ENCODE results near the gene IKZF1. TPM values are rescaled to one million over a fixed set of nuclear protein-coding genes. Genes with fewer than 3 reads are reported as not detected.

Gene IKZF1
- polyA plus RNA-seq, 2 of the 4 experiments (the other 2 are of a cell fraction): not detected

GRCh38 chr7:50265968-50266634 lies 38.4 kb upstream of the IKZF1 start:
- DNase-seq (ENCODE audit: low read depth in 1 of 2, low spot score in 1 of 2) (no peak), ATAC-seq (no peak), FAIRE-seq (no peak)
- H3K27ac ChIP-seq: no peak overlapping the region
- ChIA-PET POLR2A (no interaction called here), CTCF (interaction anchor here (0.7 kb wide), 1 partner anchor 148 kb away, joined by 4 read pairs; no protein-coding TSS in a partner anchor)
- TF ChIP-seq MAX (IDR thresholded peaks at IDR 0.05) (no peak), JUN (IDR thresholded peaks at IDR 0.05) (no peak), ZSCAN20 (CRISPR knock-in tag; IDR thresholded peaks at IDR 0.05) (no peak), NPAS2 (CRISPR knock-in tag; IDR thresholded peaks at IDR 0.05; ENCODE audit: borderline replicate concordance) (no peak), HEYL (CRISPR knock-in tag; IDR thresholded peaks at IDR 0.05) (no peak), PBX3 (IDR thresholded peaks at IDR 0.05) (no peak), SREBF2 (IDR thresholded peaks at IDR 0.05) (no peak), RCOR1 (IDR thresholded peaks at IDR 0.05; ENCODE audit: low read depth, low read length) (no peak), TP53 (CRISPR knock-in tag; IDR thresholded peaks at IDR 0.05) (no peak), PHF8 (IDR thresholded peaks at IDR 0.05; ENCODE audit: borderline replicate concordance, low read depth) (no peak), CBX2 (IDR thresholded peaks at IDR 0.05; ENCODE audit: borderline replicate concordance, low read depth) (no peak)
- no peak overlapping the region for H3K4me2 ChIP-seq
- H3K9me3 ChIP-seq: no peaks in the 10 kb centered on the region
- H3K4me1 ChIP-seq: no peaks in the 10 kb centered on the region
- whole genome bisulfite sequencing (ENCODE audit: missing lambda C conversion rate): 32% methylated on average over 6 of the region's 6 CpGs
- no peak overlapping the region for H3K4me3 ChIP-seq

GRCh38 chr7:50266635-50267386 lies 37.7 kb upstream of the IKZF1 start:
- H3K4me3 ChIP-seq: no peak overlapping the region
- H3K4me2 ChIP-seq: no peak overlapping the region
- POLR2A ChIA-PET: no interaction called here
- ATAC-seq: no peak
- H3K9me3 ChIP-seq: no peaks in the 10 kb centered on the region
- H3K4me1 ChIP-seq: no peaks in the 10 kb centered on the region
- no peak for TF ChIP-seq NR3C1 (IDR thresholded peaks at IDR 0.05)
- TF ChIP-seq HES2 (IDR thresholded peaks at IDR 0.05): no peak
- TF ChIP-seq ELK1 (IDR thresholded peaks at IDR 0.05; ENCODE audit: low read depth, low read length): no peak
- no peak for TF ChIP-seq HOXB13 (CRISPR knock-in tag; IDR thresholded peaks at IDR 0.05; ENCODE audit: low read depth)
- no peak for TF ChIP-seq JUN (IDR thresholded peaks at IDR 0.05)
- no peak for TF ChIP-seq SREBF2 (IDR thresholded peaks at IDR 0.05)
- TF ChIP-seq ATOH8 (CRISPR knock-in tag; IDR thresholded peaks at IDR 0.05; ENCODE audit: low read depth): no peak
- no peak for TF ChIP-seq EHF (CRISPR knock-in tag; IDR thresholded peaks at IDR 0.05)
- TF ChIP-seq TP53 (CRISPR knock-in tag; IDR thresholded peaks at IDR 0.05): no peak
- no peak for TF ChIP-seq NFE2L2 (conservative IDR thresholded peaks at IDR 0.05; ENCODE audit: low read length)
- TF ChIP-seq CBX8 (IDR thresholded peaks at IDR 0.05): no peak
- TF ChIP-seq GATA3 (IDR thresholded peaks at IDR 0.05; ENCODE audit: borderline replicate concordance): no peak
- TF ChIP-seq MAX (IDR thresholded peaks at IDR 0.05): no peak
- TF ChIP-seq MAFK (IDR thresholded peaks at IDR 0.05; ENCODE audit: partially characterized antibody): no peak
- TF ChIP-seq E2F6 (IDR thresholded peaks at IDR 0.05; ENCODE audit: borderline replicate concordance, low read depth): no peak
- CTCF ChIA-PET: no interaction called here
- FAIRE-seq: no peak
- no peak overlapping the region for H3K27ac ChIP-seq
- 32% methylated on average over 11 of the region's 11 CpGs for WGBS (ENCODE audit: missing lambda C conversion rate)
- no peak for DNase-seq (ENCODE audit: low read depth in 1 of 2, low spot score in 1 of 2)
